Peyer's patch (tissue), 4 donors: ENCODE data around the gene SPI1. TPM values are rescaled to one million over a fixed set of nuclear protein-coding genes. Genes with fewer than 3 reads are reported as not detected.
A peak's percentile ranks its signal among the peaks of the same experiment; 100 is the strongest.

ENCODE experiments used
- DNase-seq, 3 donors: peaks; one replicate each; pipeline ENCODE4 v3.0.0-alpha.2; 2017 to 2019
- H3K27ac ChIP-seq, 4 donors: fragments of 200-600 bp; sonication (generic); one replicate each; pipeline ENCODE4 v1.5.1; 2016 to 2019
- H3K27me3 ChIP-seq, 2 donors: fragments of 200-600 bp; sonication (generic); one replicate each; pipeline ENCODE4 v1.5.1; 2019
- H3K36me3 ChIP-seq, 3 donors: fragments of 200-600 bp; sonication (generic); one replicate each; pipeline ENCODE4 v1.5.1; 2016 to 2019
- H3K4me1 ChIP-seq, 4 donors: fragments of 200-600 bp; sonication (generic); one replicate each; pipeline ENCODE4 v1.5.1; 2016 to 2019
- H3K4me3 ChIP-seq, 4 donors: fragments of 200-600 bp; sonication (generic); 1 replicate in 3 of 4; 2 replicates in 1 of 4; pipeline ENCODE4 v1.5.1; 2016 to 2019; ENCODE audit warnings: mild to moderate bottlenecking in 1 of 4
- H3K9me3 ChIP-seq, 4 donors: fragments of 200-600 bp; sonication (generic); one replicate each; pipeline ENCODE4 v1.5.1; 2016 to 2019; ENCODE audit warnings: mild to moderate bottlenecking in 1 of 4
- CTCF ChIP-seq, 6 experiments: fragments of 450-650 bp in 4 of 6; fragments of 200-600 bp in 2 of 6; sonication (generic) in 1 of 6; IDR thresholded peaks; one replicate each; pipeline ENCODE4 v1.5.1; 2017 to 2019; ENCODE audit warnings: antibody characterized with exemption in 6 of 6, mild to moderate bottlenecking in 3 of 6, moderate library complexity in 1 of 6
- POLR2A ChIP-seq, 2 donors: fragments of 450-650 bp; IDR thresholded peaks; one replicate each; pipeline ENCODE4 v1.5.1; 2017; ENCODE audit warnings: antibody characterized with exemption in 2 of 2, mild to moderate bottlenecking in 2 of 2, moderate library complexity in 2 of 2
- total RNA-seq, 4 donors: library from RNA; depleted of rRNA; stranded (reverse); fragments of >200 nt; gene quantifications; one replicate each; pipeline ENCODE4 v1.1.0, GENCODE V29; 2016

SPI1 gene
- total RNA-seq, 4 donors from 2014 or later = 2.6 to 27.2 (median 7.8) TPM

- Histone ChIP-seq H3K27me3 (no peaks in the 10 kb centered on the region), H3K27ac (no peak overlapping the region)
- DNase-seq = no peak
Observed at GRCh38 chr11:47356998-47357329, 21.4 kb downstream of the SPI1 start.

GRCh38 chr11:47356129-47356997, 22.0 kb downstream of the SPI1 start:
- DNase-seq = no peak
- no peak overlapping the region for H3K27ac ChIP-seq
- H3K36me3 ChIP-seq = no peaks in the 10 kb centered on the region
- TF ChIP-seq POLR2A (IDR thresholded peaks at IDR 0.05) = no peak
- TF ChIP-seq CTCF (IDR thresholded peaks at IDR 0.05) = no peak
- peaks cover 0 to 3% (median 0%) of the 10 kb centered on the region in 4 donors for H3K4me1 ChIP-seq
- no peaks in the 10 kb centered on the region for H3K27me3 ChIP-seq
- no peaks in the 10 kb centered on the region for H3K9me3 ChIP-seq
- no peak overlapping the region for H3K4me3 ChIP-seq

More at GRCh38 chr11:47356998-47357329, 21.4 kb downstream of the SPI1 start:
- no peak overlapping the region for H3K4me3 ChIP-seq
- no peaks in the 10 kb centered on the region for H3K9me3 ChIP-seq
- H3K36me3 ChIP-seq = no peaks in the 10 kb centered on the region
- peaks cover 0 to 3% (median 0%) of the 10 kb centered on the region in 4 donors for H3K4me1 ChIP-seq
- no peak for TF ChIP-seq CTCF (IDR thresholded peaks at IDR 0.05)
- no peak for TF ChIP-seq POLR2A (IDR thresholded peaks at IDR 0.05)

- Histone ChIP-seq H3K4me1 (peaks cover 0 to 3% (median 0%) of the 10 kb centered on the region in 4 donors), H3K9me3 (no peaks in the 10 kb centered on the region), H3K4me3 (peak overlapping the region in 3 of 4 donors; percentile 30 to 64 (median 58)), H3K36me3 (no peaks in the 10 kb centered on the region), H3K27me3 (no peaks in the 10 kb centered on the region), H3K27ac (peak overlapping the region in 3 of 4 donors; percentile 40 to 58 (median 52))
- no peak for TF ChIP-seq POLR2A (IDR thresholded peaks at IDR 0.05)
- peak in 5 of 6 experiments; percentile 40 to 99 (median 99) for TF ChIP-seq CTCF (IDR thresholded peaks at IDR 0.05)
- DNase-seq = peak; percentile 46 to 99 (median 95)
Observed at GRCh38 chr11:47355283-47356128, 22.8 kb downstream of the SPI1 start.

- DNase-seq = peak in 1 of 3 donors; percentile 40
- Histone ChIP-seq H3K27me3 (no peaks in the 10 kb centered on the region), H3K4me3 (peak overlapping the region in 3 of 4 donors; percentile 30 to 64 (median 58)), H3K9me3 (no peaks in the 10 kb centered on the region), H3K27ac (peak overlapping the region in 3 of 4 donors; percentile 40 to 58 (median 52)), H3K36me3 (no peaks in the 10 kb centered on the region), H3K4me1 (peaks cover 0 to 3% (median 0%) of the 10 kb centered on the region in 4 donors)
- TF ChIP-seq POLR2A (IDR thresholded peaks at IDR 0.05) = no peak
- no peak for TF ChIP-seq CTCF (IDR thresholded peaks at IDR 0.05)
Observed at GRCh38 chr11:47354913-47355282, 23.4 kb downstream of the SPI1 start.

GRCh38 chr11:47353978-47354774, 24.2 kb downstream of the SPI1 start:
- Histone ChIP-seq H3K4me1 (peaks cover 0 to 3% (median 0%) of the 10 kb centered on the region in 4 donors), H3K36me3 (no peaks in the 10 kb centered on the region), H3K27me3 (no peaks in the 10 kb centered on the region), H3K4me3 (no peak overlapping the region), H3K9me3 (no peaks in the 10 kb centered on the region), H3K27ac (no peak overlapping the region)
- no peak for DNase-seq
- TF ChIP-seq POLR2A (IDR thresholded peaks at IDR 0.05) (no peak), CTCF (IDR thresholded peaks at IDR 0.05) (no peak)
